Measurements from ENCODE around the gene IL12RB2.
"Not testable (repeated sequence)": the region's sequence is repeated elsewhere in the genome, so short reads cannot be mapped to it uniquely, and the experiment has no call there.

The IL12RB2 gene

GRCh38 chr1:67440339-67440738 is 132.7 kb downstream of the IL12RB2 start:
- no peaks in the 10 kb centered on the region for H4K20me1 ChIP-seq

DNA sequence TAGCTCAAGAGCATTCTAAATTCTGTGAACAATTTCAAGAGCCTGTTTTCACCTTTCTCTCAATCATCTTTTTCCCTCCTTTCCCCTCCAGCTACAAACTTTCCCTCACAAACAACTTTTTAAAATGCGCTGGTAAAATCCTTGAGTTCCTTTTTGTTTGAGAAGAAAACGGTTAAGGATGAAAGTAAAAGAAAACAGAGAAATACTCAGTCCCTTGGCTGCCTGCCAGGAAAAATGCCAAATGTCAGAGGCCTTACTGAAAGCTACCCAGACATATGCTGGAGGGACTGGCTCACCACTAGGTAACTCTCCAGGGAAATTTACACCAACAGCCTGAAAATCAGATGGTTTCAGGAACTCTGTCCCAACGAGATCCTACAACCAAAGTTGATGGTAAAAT is 133.5 kb downstream of the IL12RB2 start:
- TF ChIP-seq Cebpa-rat (IDR thresholded peaks at IDR 0.05), result no peak
- Histone ChIP-seq H3K27ac (peak overlapping the region in 6 of 11 experiments; percentile 3 to 38 (median 20); a peak in 8 of 22 replicates), H3K4me3 (no peak overlapping the region; a peak in 1 of 20 replicates), H3K4me1 (peaks cover 17 to 29% (median 25%) of the 10 kb centered on the region in 10 experiments), H3K27me3 (no peaks in the 10 kb centered on the region), H3K9ac (peak overlapping the region in 7 of 11 experiments; percentile 7 to 52 (median 20); a peak in 5 of 22 replicates), H3K4me2 (peak overlapping the region; percentile 18 to 65 (median 58)), H3K9me3 (replicated peaks in 1 of 11) (no peaks in the 10 kb centered on the region), H3K36me3 (no peaks in the 10 kb centered on the region), H4K20me1 (no peaks in the 10 kb centered on the region)

More at GRCh38 chr1:67440339-67440738, 132.7 kb downstream of the IL12RB2 start:
- no peak overlapping the region for H3K9ac ChIP-seq
- H3K4me2 ChIP-seq, result peak overlapping the region in 6 of 11 experiments; percentile 41 to 65 (median 54); a peak in 9 of 22 replicates
- no peak for TF ChIP-seq Cebpa-rat (IDR thresholded peaks at IDR 0.05)
- no peaks in the 10 kb centered on the region for H3K36me3 ChIP-seq
- H3K4me1 ChIP-seq, result peaks cover 15 to 29% (median 19%) of the 10 kb centered on the region in 10 experiments
- H3K27ac ChIP-seq, result no peak overlapping the region
- H3K9me3 ChIP-seq (replicated peaks in 1 of 11), result no peaks in the 10 kb centered on the region
- H3K4me3 ChIP-seq, result no peak overlapping the region
- H3K27me3 ChIP-seq, result no peaks in the 10 kb centered on the region

DNA sequence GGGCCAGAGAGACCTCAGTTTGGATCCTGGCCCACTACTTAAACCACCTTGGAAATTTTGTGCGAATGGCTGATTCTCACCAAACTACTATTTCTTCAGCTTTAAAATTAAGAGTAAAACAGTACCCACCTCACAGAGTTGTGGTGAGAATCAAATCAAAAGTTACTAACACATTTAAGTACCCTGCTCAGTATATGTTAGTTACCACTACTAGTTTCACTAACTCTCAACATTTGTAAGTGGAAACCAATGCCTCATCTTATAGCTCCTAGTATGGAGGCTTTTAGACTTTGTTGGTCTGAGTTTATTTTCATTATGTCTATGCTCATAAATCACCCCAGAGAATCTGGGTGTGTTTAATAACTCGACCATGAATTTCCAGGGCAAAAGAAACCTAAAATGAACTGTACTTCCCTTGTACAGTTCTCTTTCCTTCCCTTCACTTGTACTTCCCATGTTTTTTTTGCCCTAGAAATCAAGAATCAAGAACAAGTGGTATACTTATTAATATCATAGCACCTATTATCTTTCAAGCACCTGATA is 134.1 kb downstream of the IL12RB2 start:
- peak overlapping the region in 4 of 11 experiments; percentile 7 to 52 (median 26); a peak in 2 of 22 replicates for H3K9ac ChIP-seq
- no peaks in the 10 kb centered on the region for H4K20me1 ChIP-seq
- peak overlapping the region in 1 of 11 experiments; percentile 18; a peak in 1 of 22 replicates for H3K27ac ChIP-seq
- H3K4me3 ChIP-seq, result no peak overlapping the region
- peaks cover 21 to 35% (median 30%) of the 10 kb centered on the region in 10 experiments for H3K4me1 ChIP-seq
- H3K27me3 ChIP-seq, result no peaks in the 10 kb centered on the region
- TF ChIP-seq Cebpa-rat (IDR thresholded peaks at IDR 0.05), result no peak
- peak overlapping the region; percentile 18 to 65 (median 58); a peak in 20 of 22 replicates for H3K4me2 ChIP-seq
- no peaks in the 10 kb centered on the region for H3K9me3 ChIP-seq (replicated peaks in 1 of 11)
- no peaks in the 10 kb centered on the region for H3K36me3 ChIP-seq

DNA sequence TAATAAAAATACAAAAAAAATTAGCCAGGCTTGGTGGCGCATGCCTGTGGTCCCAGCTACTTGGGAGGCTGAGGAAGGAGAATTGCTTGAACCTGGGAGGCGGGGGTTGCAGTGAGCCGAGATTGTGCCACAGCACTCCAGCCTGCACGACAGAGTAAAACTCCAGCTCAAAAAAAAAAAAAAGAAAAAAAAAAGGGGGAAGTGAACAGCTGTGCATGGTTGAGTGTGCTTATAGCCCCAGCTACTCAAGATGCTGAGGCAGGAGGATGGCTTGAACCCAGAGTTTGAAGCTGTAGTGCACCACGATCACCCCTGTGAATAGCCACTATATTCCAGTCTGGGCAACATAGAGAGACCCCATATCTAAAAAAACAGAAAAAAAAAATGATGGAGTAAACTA is 138.3 kb downstream of the IL12RB2 start:
- Histone ChIP-seq H3K4me1 (peaks cover 12 to 32% (median 29%) of the 10 kb centered on the region in 10 experiments; a peak in 19 of 20 replicates), H3K4me2 (peak overlapping the region in 6 of 11 experiments; percentile 42 to 72 (median 64); a peak in 9 of 22 replicates)
- not testable (repeated sequence) for H3K4me3 ChIP-seq; H3K36me3 ChIP-seq; H3K27me3 ChIP-seq; H3K27ac ChIP-seq; H4K20me1 ChIP-seq; H3K9ac ChIP-seq; H3K9me3 ChIP-seq (replicated peaks in 1 of 11)
